ENCODE data around the gene DNAJB13. TPM values are rescaled to one million over a fixed set of nuclear protein-coding genes. Genes with fewer than 3 reads are reported as not detected.

DNAJB13 gene
- total RNA-seq, 3 donors from 2014 or later (not counting 1 experiment from before 2014, with no cell fraction given): 0.45 TPM; not detected in 2

GRCh38 chr11:73968356-73968966 lies 17.6 kb downstream of the DNAJB13 start:
- 87% methylated on average over 15 of the region's 15 CpGs for WGBS (ENCODE audit: insufficient coverage)
- Histone ChIP-seq H3K4me3 (ENCODE audit: low read length) (no peak overlapping the region), H3K36me3 (ENCODE audit: control insufficient read depth, insufficient read depth, low read length) (peaks cover 2% of the 10 kb centered on the region), H3K27ac (ENCODE audit: low read length) (peak overlapping the region; percentile 66), H3K4me1 (ENCODE audit: control insufficient read depth, insufficient read depth, low read length) (peaks cover 68% of the 10 kb centered on the region), H3K9me3 (ENCODE audit: control insufficient read depth, insufficient read depth, low read length) (no peaks in the 10 kb centered on the region), H3K27me3 (ENCODE audit: control insufficient read depth, insufficient read depth, low read length) (no peaks in the 10 kb centered on the region)
- ATAC-seq (no peak), DNase-seq (peak in 1 of 2 donors; percentile 31)
- no peaks in the 10 kb centered on the region for H3K36me3 Mint-ChIP-seq
- H3K9me3 Mint-ChIP-seq: no peaks in the 10 kb centered on the region
- TF ChIP-seq, protein P1, sequence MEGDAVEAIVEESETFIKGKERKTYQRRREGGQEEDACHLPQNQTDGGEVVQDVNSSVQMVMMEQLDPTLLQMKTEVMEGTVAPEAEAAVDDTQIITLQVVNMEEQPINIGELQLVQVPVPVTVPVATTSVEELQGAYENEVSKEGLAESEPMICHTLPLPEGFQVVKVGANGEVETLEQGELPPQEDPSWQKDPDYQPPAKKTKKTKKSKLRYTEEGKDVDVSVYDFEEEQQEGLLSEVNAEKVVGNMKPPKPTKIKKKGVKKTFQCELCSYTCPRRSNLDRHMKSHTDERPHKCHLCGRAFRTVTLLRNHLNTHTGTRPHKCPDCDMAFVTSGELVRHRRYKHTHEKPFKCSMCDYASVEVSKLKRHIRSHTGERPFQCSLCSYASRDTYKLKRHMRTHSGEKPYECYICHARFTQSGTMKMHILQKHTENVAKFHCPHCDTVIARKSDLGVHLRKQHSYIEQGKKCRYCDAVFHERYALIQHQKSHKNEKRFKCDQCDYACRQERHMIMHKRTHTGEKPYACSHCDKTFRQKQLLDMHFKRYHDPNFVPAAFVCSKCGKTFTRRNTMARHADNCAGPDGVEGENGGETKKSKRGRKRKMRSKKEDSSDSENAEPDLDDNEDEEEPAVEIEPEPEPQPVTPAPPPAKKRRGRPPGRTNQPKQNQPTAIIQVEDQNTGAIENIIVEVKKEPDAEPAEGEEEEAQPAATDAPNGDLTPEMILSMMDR (IDR thresholded peaks at IDR 0.05): no peak
- H3K4me3 Mint-ChIP-seq: no peak overlapping the region
- intact Hi-C loops (cut with micrococcal nuclease): no loop called here
- peak overlapping the region; percentile 97 to 99 for H3K27ac Mint-ChIP-seq
- no peaks in the 10 kb centered on the region for H3K27me3 Mint-ChIP-seq (ENCODE audit: low read depth in 2 of 2)
- H3K4me1 Mint-ChIP-seq: peaks cover 48 to 58% of the 10 kb centered on the region in 2 donors

GRCh38 chr11:73969091-73969490 lies 18.3 kb downstream of the DNAJB13 start:
- H3K9me3 ChIP-seq (ENCODE audit: control insufficient read depth, insufficient read depth, low read length): no peaks in the 10 kb centered on the region
- no peak overlapping the region for H3K4me3 ChIP-seq (ENCODE audit: low read length)
- no peaks in the 10 kb centered on the region for H3K27me3 Mint-ChIP-seq (ENCODE audit: low read depth in 2 of 2)
- H3K36me3 Mint-ChIP-seq: no peaks in the 10 kb centered on the region
- TF ChIP-seq, protein P1 (IDR thresholded peaks at IDR 0.05): no peak
- no peak overlapping the region for H3K4me3 Mint-ChIP-seq
- peak overlapping the region; percentile 66 for H3K27ac ChIP-seq (ENCODE audit: low read length)
- DNase-seq (peak in 1 of 2 donors; percentile 18), ATAC-seq (no peak)
- H3K36me3 ChIP-seq (ENCODE audit: control insufficient read depth, insufficient read depth, low read length): peaks cover 2% of the 10 kb centered on the region
- H3K27me3 ChIP-seq (ENCODE audit: control insufficient read depth, insufficient read depth, low read length): no peaks in the 10 kb centered on the region
- peaks cover 51 to 61% of the 10 kb centered on the region in 2 donors for H3K4me1 Mint-ChIP-seq
- intact Hi-C loops (cut with micrococcal nuclease): no loop called here
- WGBS (ENCODE audit: insufficient coverage): 79% methylated on average over 2 of the region's 2 CpGs
- H3K9me3 Mint-ChIP-seq: no peaks in the 10 kb centered on the region
- peaks cover 73% of the 10 kb centered on the region for H3K4me1 ChIP-seq (ENCODE audit: control insufficient read depth, insufficient read depth, low read length)
- peak overlapping the region; percentile 97 to 99 for H3K27ac Mint-ChIP-seq

DNA sequence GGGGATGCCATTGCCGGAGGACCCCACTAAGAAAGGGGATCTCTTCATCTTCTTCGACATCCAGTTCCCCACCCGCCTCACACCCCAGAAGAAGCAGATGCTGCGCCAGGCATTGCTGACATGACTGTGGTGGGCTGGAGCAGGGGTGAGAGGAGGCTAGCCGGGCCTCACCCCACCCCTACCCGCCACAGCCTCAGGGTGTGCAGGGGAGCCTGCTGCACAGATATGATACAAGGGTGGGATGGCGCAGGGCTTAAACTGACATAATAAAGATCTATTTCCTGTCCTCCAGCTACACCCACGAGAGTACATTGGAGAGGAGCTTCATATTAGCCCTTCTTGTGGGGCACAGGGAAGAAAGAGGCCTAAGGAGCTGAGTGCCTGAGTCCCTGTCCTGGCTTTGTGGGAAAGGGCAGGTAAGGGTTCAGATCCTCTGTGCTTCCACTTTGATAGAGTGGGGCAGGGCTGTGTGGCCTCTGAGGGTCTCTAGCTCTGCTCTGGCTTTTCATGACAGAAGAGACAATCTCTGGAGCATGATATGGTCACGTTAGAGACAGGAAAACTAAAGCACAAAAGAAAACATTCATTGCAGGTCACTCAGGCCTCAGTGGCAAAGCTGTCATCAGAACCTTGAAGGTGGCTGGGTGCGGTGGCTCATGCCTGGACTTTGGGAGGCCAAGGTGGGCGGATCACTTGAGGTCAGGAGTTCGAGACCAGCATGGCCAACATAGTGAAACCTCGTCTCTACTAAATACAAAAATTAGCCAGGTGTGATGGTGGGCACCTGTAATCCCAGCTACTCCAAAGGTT lies 19.4 kb downstream of the DNAJB13 start:
- DNase-seq: peak in 1 of 2 donors; percentile 59
- H3K36me3 ChIP-seq (ENCODE audit: control insufficient read depth, insufficient read depth, low read length): peaks cover 13% of the 10 kb centered on the region
- peak; percentile 63 to 78 (median 67) for ATAC-seq
- no peak overlapping the region for H3K4me3 ChIP-seq (ENCODE audit: low read length)
- peaks cover 10% of the 10 kb centered on the region for H3K36me3 Mint-ChIP-seq
- TF ChIP-seq, protein P1 (IDR thresholded peaks at IDR 0.05): no peak
- intact Hi-C loops (cut with micrococcal nuclease): no loop called here
- peak overlapping the region; percentile 97 to 99 for H3K27ac Mint-ChIP-seq
- no peaks in the 10 kb centered on the region for H3K9me3 ChIP-seq (ENCODE audit: control insufficient read depth, insufficient read depth, low read length)
- peak overlapping the region; percentile 66 for H3K27ac ChIP-seq (ENCODE audit: low read length)
- H3K9me3 Mint-ChIP-seq: no peaks in the 10 kb centered on the region
- no peaks in the 10 kb centered on the region for H3K27me3 ChIP-seq (ENCODE audit: control insufficient read depth, insufficient read depth, low read length)
- peaks cover 74% of the 10 kb centered on the region for H3K4me1 ChIP-seq (ENCODE audit: control insufficient read depth, insufficient read depth, low read length)
- peak overlapping the region; percentile 37 for H3K4me3 Mint-ChIP-seq
- 58% methylated on average over 9 of the region's 13 CpGs for WGBS (ENCODE audit: insufficient coverage)
- no peaks in the 10 kb centered on the region for H3K27me3 Mint-ChIP-seq (ENCODE audit: low read depth in 2 of 2)
- H3K4me1 Mint-ChIP-seq: peaks cover 59 to 67% of the 10 kb centered on the region in 2 donors
